GM12878 (cell line): ENCODE data around the gene SLC1A2. TPM values are rescaled to one million over a fixed set of nuclear protein-coding genes. Genes with fewer than 3 reads are reported as not detected.

Experiments
- ATAC-seq: fragments of 200-7000 bp; cut with Tn5 transposase; 3 replicates; pipeline ENCODE4 v1.9.1; 2020; ENCODE audit warnings: mild to moderate bottlenecking, moderate library complexity
- BruUV-seq: library from RNA; stranded (reverse); fragments of 400-500 nt; replicated peaks from 2 replicates; lab custom pipeline; 2021; lab: Mats Ljungman, UMichigan
- CTCF ChIA-PET: fragments of 300-600 bp; sonication (Branson Sonifier 250); formaldehyde crosslinking; extraction: SDS; loops from one replicate; lab custom pipeline; 2021; ENCODE audit warnings: inconsistent platforms; lab: Yijun Ruan, JAX
- POLR2A ChIA-PET: fragments of 350-600 bp; formaldehyde crosslinking; extraction: SDS; loops from one replicate; lab custom pipeline; 2021; ENCODE audit warnings: inconsistent platforms; lab: Charles Lee
- RAD21 ChIA-PET: fragments of 300-600 bp; sonication (Branson Sonifier 250); formaldehyde crosslinking; loops from one replicate; lab custom pipeline; 2023; ENCODE audit warnings: antibody characterized with exemption; ENCODE audit not compliant: unreplicated experiment; lab: Charles Lee
- SMC1A ChIA-PET: fragments of 300-600 bp; sonication (Branson Sonifier 250); formaldehyde crosslinking; loops from one replicate; lab custom pipeline; 2023; ENCODE audit not compliant: unreplicated experiment, uncharacterized antibody; lab: Charles Lee
- DNase-seq: peaks from one replicate; pipeline ENCODE4 v3.0.0-alpha.2; 2011; ENCODE audit warnings: low read depth, low spot score
- FAIRE-seq: peaks from 3 replicates; lab custom pipeline; 2011; peaks lifted over from hg19 to GRCh38; lab: Jason Lieb, UNC
- H2AFZ ChIP-seq: 2 replicates; pipeline ENCODE4 v1.6.0; 2011; ENCODE audit warnings: low read depth, low read length, control low read depth; ENCODE audit not compliant: control insufficient read depth
- H3K27ac ChIP-seq: 2 replicates; pipeline ENCODE4 v1.5.1; 2011; ENCODE audit warnings: control low read depth; ENCODE audit not compliant: control insufficient read depth, insufficient read depth
- H3K27me3 ChIP-seq, 2 experiments: replicated peaks in 1 of 2; 2 replicates each; pipeline versions ENCODE4 v1.6.0 to v1.6.1; 2011; ENCODE audit warnings: low read length in 1 of 2; ENCODE audit not compliant: control insufficient read depth in 2 of 2, insufficient read depth in 2 of 2
- H3K36me3 ChIP-seq, 2 experiments: 2 replicates each; pipeline ENCODE4 v1.5.1; 2011; ENCODE audit warnings: low read length in 1 of 2; ENCODE audit not compliant: control insufficient read depth in 2 of 2, insufficient read depth in 2 of 2
- H3K4me1 ChIP-seq: 2 replicates; pipeline ENCODE4 v1.6.1; 2011; ENCODE audit warnings: mild to moderate bottlenecking, low read length, moderate library complexity, mixed read lengths; ENCODE audit not compliant: control insufficient read depth, insufficient read depth
- H3K4me2 ChIP-seq: 2 replicates; pipeline ENCODE4 v1.6.0; 2011; ENCODE audit warnings: control low read depth; ENCODE audit not compliant: control insufficient read depth, insufficient read depth
- H3K4me3 ChIP-seq: fragments of 200-600 bp; sonication (generic); 2 replicates; pipeline ENCODE4 v1.5.1; 2016
- H3K79me2 ChIP-seq: 2 replicates; pipeline ENCODE4 v1.6.0; 2011; ENCODE audit warnings: low read length; ENCODE audit not compliant: control insufficient read depth, insufficient read depth
- H3K9ac ChIP-seq: 2 replicates; pipeline ENCODE4 v1.8.0; 2011; ENCODE audit warnings: low read length, control low read depth, mixed read lengths; ENCODE audit not compliant: control insufficient read depth, insufficient read depth
- H3K9me3 ChIP-seq: replicated peaks from 3 replicates; pipeline ENCODE4 v1.5.1; 2011; ENCODE audit warnings: mild to moderate bottlenecking, low read length; ENCODE audit not compliant: control insufficient read depth, insufficient read depth
- H4K20me1 ChIP-seq: 2 replicates; pipeline ENCODE4 v1.6.0; 2011; ENCODE audit not compliant: control insufficient read depth, insufficient read depth
- BCLAF1 ChIP-seq: fragments of 450-650 bp; IDR thresholded peaks from 2 replicates; pipeline ENCODE4 v1.6.1; 2017; ENCODE audit warnings: antibody characterized with exemption, mild to moderate bottlenecking, moderate library complexity
- BHLHE40 ChIP-seq, 2 experiments: fragments of 450-650 bp in 1 of 2; IDR thresholded peaks; 2 replicates each; pipeline ENCODE4 v1.6.1; 2011 to 2017; ENCODE audit warnings: low read depth in 2 of 2, borderline replicate concordance in 1 of 2, improper control_type of control experiment in 1 of 2, low read length in 1 of 2, mild to moderate bottlenecking in 1 of 2
- CHD1 ChIP-seq: IDR thresholded peaks from 2 replicates; pipeline ENCODE4 v1.6.1; 2012; ENCODE audit warnings: low read depth, low read length, improper control_type of control experiment
- CUX1 ChIP-seq: IDR thresholded peaks from 2 replicates; pipeline ENCODE4 v1.6.1; 2012; ENCODE audit warnings: improper control_type of control experiment, low read depth, low read length; ENCODE audit not compliant: insufficient replicate concordance
- E2F8 ChIP-seq: fragments of 450-650 bp; IDR thresholded peaks from 2 replicates; pipeline ENCODE4 v1.6.1; 2018; ENCODE audit warnings: mild to moderate bottlenecking, low read depth, moderate library complexity; ENCODE audit not compliant: partially characterized antibody
- PAX8 ChIP-seq: fragments of 450-650 bp; IDR thresholded peaks from 2 replicates; pipeline ENCODE4 v1.6.1; 2017; ENCODE audit warnings: mild to moderate bottlenecking, moderate library complexity
- REST ChIP-seq: IDR thresholded peaks from 2 replicates; pipeline ENCODE4 v1.6.1; 2012; ENCODE audit warnings: mild to moderate bottlenecking, low read depth, low read length
- SRF ChIP-seq, 2 experiments: IDR thresholded peaks; 2 replicates each; pipeline ENCODE4 v1.6.1; 2011; ENCODE audit warnings: low read depth in 2 of 2, low read length in 2 of 2, mild to moderate bottlenecking in 1 of 2, moderate library complexity in 1 of 2
- WGBS: methylation state at CpG from one replicate; pipeline ENCODE4 v1.1.6; 2016; ENCODE audit warnings: low lambda C conversion rate; ENCODE audit not compliant: insufficient replicate concordance, insufficient coverage; ENCODE audit errors: missing lambda C conversion rate; 5-methylcytosine and 5-hydroxymethylcytosine counted together
- in situ Hi-C: fragments of 300-500 bp; cut with MboI; formaldehyde crosslinking; loops from 9 replicates; pipeline ENCODE4 v1.14.3; 2018; ENCODE audit warnings: mixed read lengths
- intact Hi-C: fragments of 100-400 bp; cut with micrococcal nuclease; formaldehyde crosslinking; loops from one replicate; pipeline ENCODE4 v1.14.2; 2022; ENCODE audit not compliant: unreplicated experiment
- polyA plus RNA-seq, 11 experiments: library from polyadenylated mRNA; depleted of rRNA in 4 of 11; unstranded in 6 of 11; stranded (reverse) in 5 of 11; fragments of >200 nt; fragmentation: Nextera tagmentation in 4 of 11; fragmentation: Illumina TruSeq in 1 of 11; extraction: Ambion mirVana in 4 of 11; extraction: Trizol in 1 of 11; gene quantifications; 1 replicate in 1 of 11; 2 replicates in 10 of 11; pipeline versions ENCODE4 v1.2.1 to v1.2.3, GENCODE V29; 2011 to 2016; ENCODE audit warnings: inconsistent platforms in 2 of 11, missing spikeins in 2 of 11, low read depth in 1 of 11
- total RNA-seq, 4 experiments: library from RNA; depleted of rRNA in 3 of 4; stranded (reverse); fragments of >200 nt in 3 of 4; fragmentation: Illumina TruSeq in 1 of 4; extraction: Trizol in 1 of 4; gene quantifications; 2 replicates each; pipeline versions ENCODE4 v1.2.1 to v1.2.3, GENCODE V29; 2013 to 2021

SLC1A2 gene
- total and polyA plus RNA-seq, 10 of the 15 experiments (the other 5 are each of a cell fraction or from before 2014, with no cell fraction given), result 0.01 to 0.84 (median 0.22) TPM; not detected in 1

GRCh38 chr11:35259529-35259928, 159.8 kb downstream of the SLC1A2 start:
- no peak for FAIRE-seq

More at GRCh38 chr11:35259529-35259928, 159.8 kb downstream of the SLC1A2 start:
- ChIA-PET SMC1A (no interaction called here), POLR2A (no interaction called here), RAD21 (interaction anchor here (0.6 kb wide), 1 partner anchor 20 kb away, joined by 6 read pairs; no protein-coding TSS in a partner anchor), CTCF (interaction anchor here (0.5 to 2.4 kb wide), 2 partner anchors 33 to 133 kb away, joined by 3 to 8 read pairs; no protein-coding TSS in a partner anchor)
- H4K20me1 ChIP-seq, result no peaks in the 10 kb centered on the region
- H3K9me3 ChIP-seq, result no peaks in the 10 kb centered on the region
- WGBS, result 67% methylated on average over 2 of the region's 2 CpGs
- H3K27ac ChIP-seq, result no peak overlapping the region
- no peaks in the 10 kb centered on the region for H3K79me2 ChIP-seq
- intact Hi-C loops, result no loop called here
- H3K9ac ChIP-seq, result no peak overlapping the region
- H3K4me1 ChIP-seq, result peaks cover 11% of the 10 kb centered on the region
- in situ Hi-C loops, result no loop called here
- H2AFZ ChIP-seq, result no peak overlapping the region
- no peak overlapping the region for H3K4me2 ChIP-seq
- no peak for ATAC-seq
- no TSS peak for BruUV-seq
- DNase-seq, result no peak
- H3K27me3 ChIP-seq, result no peaks in the 10 kb centered on the region
- TF ChIP-seq CUX1 (no peak), REST (no peak), BHLHE40 (IDR thresholded peaks at IDR 0.05; ENCODE audit: borderline replicate concordance in 1 of 2, low read depth in 2 of 2, low read length in 1 of 2) (no peak), PAX8 (no peak), CHD1 (no peak), BCLAF1 (no peak), SRF (IDR thresholded peaks at IDR 0.05; ENCODE audit: low read depth in 2 of 2, low read length in 2 of 2) (no peak), E2F8 (no peak)
- TF ChIP-seq, all 136 proteins: peak for 0
- no peaks in the 10 kb centered on the region for H3K36me3 ChIP-seq
- H3K4me3 ChIP-seq, result no peak overlapping the region
